ENCODE results near the gene DIPK1B. TPM values are rescaled to one million over a fixed set of nuclear protein-coding genes. Genes with fewer than 3 reads are reported as not detected.

Gene DIPK1B
- total RNA-seq, 3 donors from 2014 or later = 1.0 to 10.0 (median 2.9) TPM

GRCh38 chr9:136746621-136747020 is 34.2 kb downstream of the DIPK1B start:
- peaks cover 7% of the 10 kb centered on the region for H3K4me1 ChIP-seq (ENCODE audit: low read depth)
- no peaks in the 10 kb centered on the region for H3K9me3 ChIP-seq
- no peaks in the 10 kb centered on the region for H3K36me3 ChIP-seq (ENCODE audit: low read depth)
- intact Hi-C loops (cut with DNase I, micrococcal nuclease) = no loop called here
- ATAC-seq = no peak
- peak in 2 of 3 donors; percentile 14 to 44 for DNase-seq
- H3K4me3 ChIP-seq = no peak overlapping the region
- TF ChIP-seq CTCF (IDR thresholded peaks at IDR 0.05) = no peak

GRCh38 chr9:136747161-136748060 is 35.0 kb downstream of the DIPK1B start:
- H3K9me3 ChIP-seq = no peaks in the 10 kb centered on the region
- intact Hi-C loops (cut with DNase I, micrococcal nuclease) = no loop called here
- DNase-seq = peak in 2 of 3 donors; percentile 22 to 42
- no peak overlapping the region for H3K4me3 ChIP-seq
- peaks cover 2% of the 10 kb centered on the region for H3K4me1 ChIP-seq (ENCODE audit: low read depth)
- no peak for TF ChIP-seq CTCF (IDR thresholded peaks at IDR 0.05)
- ATAC-seq = no peak
- no peaks in the 10 kb centered on the region for H3K36me3 ChIP-seq (ENCODE audit: low read depth)

GRCh38 chr9:136748201-136748600 is 35.8 kb downstream of the DIPK1B start, which contains the start of gene LCN6:
Gene LCN6 (minus strand): TSS chr9:136748525. CDS start chr9:136748483, 42 bp downstream.
- DNase-seq (peak in 2 of 3 donors; percentile 14 to 43), ATAC-seq (no peak)
- TF ChIP-seq CTCF (IDR thresholded peaks at IDR 0.05) = no peak
- no peaks in the 10 kb centered on the region for H3K4me1 ChIP-seq (ENCODE audit: low read depth)
- H3K9me3 ChIP-seq = no peaks in the 10 kb centered on the region
- intact Hi-C loops (cut with DNase I, micrococcal nuclease) = no loop called here
- H3K36me3 ChIP-seq (ENCODE audit: low read depth) = no peaks in the 10 kb centered on the region
- no peak within 1 kb of the TSS for H3K4me3 ChIP-seq

- intact Hi-C loops (cut with DNase I, micrococcal nuclease) = no loop called here
- Histone ChIP-seq H3K9me3 (no peaks in the 10 kb centered on the region), H3K36me3 (ENCODE audit: low read depth) (no peaks in the 10 kb centered on the region), H3K4me1 (ENCODE audit: low read depth) (no peaks in the 10 kb centered on the region), H3K4me3 (no peak overlapping the region)
- TF ChIP-seq CTCF (IDR thresholded peaks at IDR 0.05) = no peak
- DNase-seq = peak in 1 of 3 donors; percentile 17
- ATAC-seq = peak; percentile 9
These were observed 36.6 kb downstream of the DIPK1B start for GRCh38 chr9:136748666-136749611.

- ATAC-seq = no peak
- H3K4me3 ChIP-seq = no peak overlapping the region
- no peaks in the 10 kb centered on the region for H3K36me3 ChIP-seq (ENCODE audit: low read depth)
- DNase-seq = no peak
- no peaks in the 10 kb centered on the region for H3K4me1 ChIP-seq (ENCODE audit: low read depth)
- no peak for TF ChIP-seq CTCF (IDR thresholded peaks at IDR 0.05)
- H3K9me3 ChIP-seq = no peaks in the 10 kb centered on the region
- intact Hi-C loops (cut with DNase I, micrococcal nuclease) = no loop called here
These were observed 38.2 kb downstream of the DIPK1B start for GRCh38 chr9:136750526-136750925.

Measured in mucosa of descending colon (tissue), 3 donors.